Muscle of back (tissue), 11 donors: Measurements from ENCODE around the gene MRAS. TPM values are rescaled to one million over a fixed set of nuclear protein-coding genes. Genes with fewer than 3 reads are reported as not detected.

ENCODE experiments used
- DNase-seq, 3 donors: peaks; one replicate each; pipeline versions ENCODE4 v3.0.0 to v3.0.0-alpha.2; 2013
- polyA plus RNA-seq, 10 donors: library from polyadenylated mRNA; unstranded; fragments of 120-200 nt; gene quantifications; one replicate each; pipeline ENCODE4 v1.2.1, GENCODE V29; 2013; ENCODE audit not compliant: insufficient read length in 10 of 10

Gene MRAS
- polyA plus RNA-seq, 10 donors = 39.4 to 84.0 (median 65.2) TPM

GRCh38 chr3:138384976-138385375 is 36.6 kb downstream of the MRAS start:
- DNase-seq = no peak

GRCh38 chr3:138389144-138389601 is 40.8 kb downstream of the MRAS start:
- DNase-seq = no peak

DNA sequence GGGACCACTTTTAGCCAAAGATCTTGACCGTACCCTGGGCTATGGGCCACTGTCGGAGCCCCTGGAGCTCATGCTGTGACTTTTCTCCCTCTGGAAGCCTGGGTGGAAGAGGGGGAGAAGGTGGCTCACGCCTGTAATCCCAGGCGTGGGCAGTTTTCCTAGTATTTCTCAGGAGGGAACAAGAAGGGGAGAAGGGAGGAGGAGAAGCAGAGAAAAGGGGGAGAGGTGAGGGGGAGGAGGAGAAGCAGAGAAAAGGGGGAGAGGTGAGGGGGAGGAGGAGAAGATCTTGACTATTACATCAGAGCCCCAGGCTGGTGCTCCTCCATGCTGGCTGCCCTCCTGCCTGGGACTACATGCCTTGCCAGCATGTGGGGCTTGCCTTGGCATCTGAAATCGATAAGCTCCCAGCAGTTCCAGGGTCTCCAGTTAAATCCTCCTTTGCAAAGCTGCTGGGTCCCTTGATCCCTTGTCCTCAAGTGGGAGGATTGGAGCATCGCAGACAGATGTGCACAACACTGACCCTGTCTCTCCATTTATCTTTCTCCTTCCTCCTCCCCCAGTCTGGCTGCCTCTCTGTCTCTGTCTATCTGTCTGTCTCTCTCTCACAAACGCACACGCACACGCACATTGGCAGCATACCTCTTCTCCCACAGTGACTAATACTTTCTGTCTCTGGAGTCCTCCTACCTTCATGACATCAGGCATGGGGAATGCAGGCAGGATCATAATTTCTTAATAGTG is 41.6 kb downstream of the MRAS start:
- peak in 1 of 3 donors; percentile 89 for DNase-seq

- no peak for DNase-seq
Measured at GRCh38 chr3:138390582-138390932, 42.2 kb downstream of the MRAS start.

DNA sequence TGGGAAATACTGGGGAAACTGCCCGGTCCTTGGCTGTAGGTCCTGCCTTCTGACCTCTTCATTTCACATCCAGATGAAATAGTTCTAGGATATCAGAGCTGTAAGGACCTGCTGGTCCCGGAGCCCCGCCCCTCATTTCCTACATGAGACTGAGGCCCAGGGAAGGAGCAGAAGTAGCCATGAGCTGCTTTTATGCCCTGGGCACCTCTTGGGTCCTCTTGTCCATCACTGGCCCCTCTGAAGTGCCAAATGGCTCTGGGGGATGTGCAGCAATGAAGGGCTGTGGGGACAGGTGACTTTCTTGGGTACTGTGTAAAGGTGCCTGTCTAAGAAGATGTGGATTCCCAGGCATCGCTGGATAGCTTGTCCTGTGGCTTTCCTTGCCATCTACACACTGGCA is 45.8 kb downstream of the MRAS start:
- DNase-seq = no peak

DNA sequence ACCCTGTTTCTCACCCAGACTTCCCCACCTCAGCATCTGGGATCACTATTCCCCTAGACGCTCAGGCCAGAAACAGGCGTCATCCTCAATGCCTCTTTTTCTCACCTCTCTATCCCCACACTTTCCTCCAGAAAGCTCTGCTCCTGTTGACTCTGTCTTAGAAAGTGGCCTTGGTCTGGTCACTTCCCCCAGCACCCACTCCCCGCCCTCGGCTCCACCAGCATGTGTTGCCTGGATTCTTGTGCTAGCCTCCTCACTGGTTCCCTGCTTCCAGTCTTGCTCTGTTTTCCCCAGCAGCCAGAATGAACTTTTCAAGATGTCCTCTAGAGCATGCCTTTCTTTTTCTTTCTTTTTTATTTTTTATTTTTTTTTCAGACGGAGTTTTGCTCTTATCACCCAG is 46.3 kb downstream of the MRAS start:
- DNase-seq = no peak

DNA sequence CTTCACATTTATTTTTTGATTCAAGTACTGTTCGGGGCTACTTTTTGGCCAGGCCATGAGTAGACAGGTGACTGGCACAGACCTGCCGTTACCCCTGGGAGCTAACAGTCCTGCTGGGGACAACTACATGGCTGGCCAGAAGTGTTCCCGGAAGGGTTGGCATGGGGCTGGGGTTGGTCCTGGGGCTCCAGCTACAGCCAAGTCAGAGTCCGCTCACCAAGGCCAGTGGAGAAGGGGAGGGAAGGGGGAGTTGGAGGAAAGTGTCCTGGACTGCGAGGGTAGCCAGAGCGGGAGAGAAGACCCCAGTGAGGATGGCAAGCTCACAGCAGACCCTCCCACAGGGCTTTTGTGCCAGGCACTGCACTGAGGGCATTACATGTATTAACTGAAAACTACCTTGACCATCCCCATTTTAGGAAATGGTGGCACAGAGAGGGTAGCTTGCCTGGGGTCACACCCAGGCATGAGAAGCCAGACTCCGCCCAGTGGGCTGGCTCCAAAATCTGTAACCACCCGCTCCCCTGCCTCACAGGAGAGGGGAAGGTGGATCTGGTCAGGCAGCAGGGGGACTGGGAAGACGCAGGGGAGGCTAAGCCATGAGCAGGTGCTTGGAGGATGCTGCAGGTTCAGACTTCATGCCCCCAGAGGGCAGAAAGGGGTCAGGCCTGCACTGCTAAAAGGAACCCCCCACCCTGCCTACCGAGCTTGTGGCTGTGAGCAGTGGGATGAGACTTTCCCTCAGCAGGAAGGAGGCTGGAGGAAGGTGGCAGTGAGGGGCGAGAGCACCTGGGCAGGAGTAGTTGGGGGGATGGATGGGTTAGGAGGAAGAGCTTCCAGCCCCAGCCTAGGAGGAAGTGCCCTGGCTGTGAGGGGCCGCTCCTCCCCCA is 47.7 kb downstream of the MRAS start:
- DNase-seq = no peak

DNA sequence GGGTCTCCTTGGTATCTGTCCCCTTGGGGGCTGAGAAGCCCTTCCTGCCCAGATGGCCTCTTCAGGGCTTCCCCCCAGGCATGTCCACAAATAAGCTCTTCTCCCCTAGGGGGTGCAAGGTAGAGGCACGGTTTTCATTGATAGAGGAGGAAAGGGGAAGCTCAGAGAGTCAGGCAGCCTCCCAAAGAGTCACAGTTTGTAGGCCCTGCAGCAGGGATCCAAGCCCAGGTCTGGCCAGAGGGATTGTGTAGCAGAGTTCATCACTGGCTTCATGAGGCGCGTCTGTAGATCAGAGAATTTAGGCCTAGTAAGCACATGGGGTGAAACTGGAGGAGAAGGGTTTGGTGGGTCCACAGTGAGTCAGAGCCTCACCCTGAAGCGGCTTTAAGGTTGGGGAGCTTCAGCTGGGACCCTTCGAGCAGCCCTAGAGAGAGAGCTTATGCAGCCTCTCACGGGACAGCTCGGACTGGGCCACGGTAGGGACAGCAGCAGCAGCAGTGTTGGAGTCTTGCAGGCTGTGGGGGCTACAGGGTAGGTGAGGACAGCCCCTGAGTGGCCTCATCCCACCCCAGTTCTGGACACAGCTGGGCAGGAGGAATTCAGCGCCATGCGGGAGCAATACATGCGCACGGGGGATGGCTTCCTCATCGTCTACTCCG is 48.5 kb downstream of the MRAS start:
- no peak for DNase-seq

- DNase-seq = no peak
Measured at GRCh38 chr3:138397983-138398382, 49.6 kb downstream of the MRAS start.

- DNase-seq = no peak
Measured at GRCh38 chr3:138398791-138399575, 50.6 kb downstream of the MRAS start.

- DNase-seq = no peak
Measured at GRCh38 chr3:138399766-138400165, 51.4 kb downstream of the MRAS start.

DNA sequence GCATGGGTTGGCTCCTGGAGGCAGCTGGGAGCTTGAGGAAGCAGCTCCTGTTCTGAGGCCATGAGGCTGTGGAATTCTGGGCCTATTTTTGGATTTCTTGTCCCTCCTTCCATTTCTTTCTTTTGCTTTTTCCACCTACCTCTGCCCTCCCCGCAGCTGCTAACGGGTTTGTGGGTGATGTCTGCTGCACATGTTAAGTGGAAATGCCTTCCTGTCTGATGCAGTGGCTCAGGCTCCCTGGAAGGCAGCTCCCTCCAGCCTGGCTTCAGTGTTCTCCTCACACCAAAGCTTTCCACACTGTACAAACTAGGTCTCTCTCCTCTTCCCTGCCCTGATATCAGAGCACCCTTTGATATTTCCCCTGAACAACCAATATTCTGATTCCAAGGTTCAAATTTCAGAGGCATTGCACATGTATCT is 52.3 kb downstream of the MRAS start:
- no peak for DNase-seq

DNA sequence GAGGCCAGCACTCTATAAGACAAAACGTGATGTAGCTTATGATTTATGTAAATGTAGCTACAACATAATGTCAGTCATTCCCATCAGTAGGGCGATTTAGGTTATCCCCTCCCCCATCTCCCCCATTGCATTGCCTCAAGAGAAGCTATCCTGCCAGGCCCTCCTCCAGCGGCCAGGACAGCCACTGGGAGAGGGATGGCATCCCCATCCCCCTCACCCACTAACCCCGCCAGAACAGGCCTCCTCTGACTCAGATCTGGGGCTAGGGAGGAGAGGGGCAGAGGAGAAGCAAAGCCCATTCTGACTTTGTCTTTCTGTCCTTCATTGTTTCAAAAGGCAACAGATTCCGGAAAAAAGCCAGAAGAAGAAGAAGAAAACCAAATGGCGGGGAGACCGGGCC is 53.5 kb downstream of the MRAS start:
- no peak for DNase-seq

- DNase-seq = no peak
Measured at GRCh38 chr3:138404121-138404520, 55.7 kb downstream of the MRAS start.

- DNase-seq = no peak
Measured at GRCh38 chr3:138405001-138405400, 56.6 kb downstream of the MRAS start.

DNA sequence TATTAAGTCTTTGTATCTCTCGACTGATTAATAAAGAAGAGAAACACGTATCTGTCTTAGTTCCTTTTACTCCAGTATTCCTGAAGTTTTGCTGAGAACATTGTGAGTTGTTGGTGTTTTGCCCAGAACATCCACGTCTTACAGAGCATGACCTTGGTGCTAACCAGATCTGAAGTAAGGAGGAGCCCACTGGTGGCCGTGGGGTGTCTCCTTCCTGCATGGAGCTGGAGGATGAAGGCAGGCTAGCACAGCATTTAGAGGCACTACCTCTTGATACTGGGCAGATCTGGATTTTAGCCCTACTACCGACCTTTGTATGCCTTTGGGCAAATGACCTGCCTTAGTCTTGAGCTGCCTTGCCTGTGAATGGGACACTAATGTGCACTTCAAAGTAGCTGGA is 57.1 kb downstream of the MRAS start:
- DNase-seq = no peak

GRCh38 chr3:138406606-138407005 is 58.2 kb downstream of the MRAS start:
- no peak for DNase-seq

DNA sequence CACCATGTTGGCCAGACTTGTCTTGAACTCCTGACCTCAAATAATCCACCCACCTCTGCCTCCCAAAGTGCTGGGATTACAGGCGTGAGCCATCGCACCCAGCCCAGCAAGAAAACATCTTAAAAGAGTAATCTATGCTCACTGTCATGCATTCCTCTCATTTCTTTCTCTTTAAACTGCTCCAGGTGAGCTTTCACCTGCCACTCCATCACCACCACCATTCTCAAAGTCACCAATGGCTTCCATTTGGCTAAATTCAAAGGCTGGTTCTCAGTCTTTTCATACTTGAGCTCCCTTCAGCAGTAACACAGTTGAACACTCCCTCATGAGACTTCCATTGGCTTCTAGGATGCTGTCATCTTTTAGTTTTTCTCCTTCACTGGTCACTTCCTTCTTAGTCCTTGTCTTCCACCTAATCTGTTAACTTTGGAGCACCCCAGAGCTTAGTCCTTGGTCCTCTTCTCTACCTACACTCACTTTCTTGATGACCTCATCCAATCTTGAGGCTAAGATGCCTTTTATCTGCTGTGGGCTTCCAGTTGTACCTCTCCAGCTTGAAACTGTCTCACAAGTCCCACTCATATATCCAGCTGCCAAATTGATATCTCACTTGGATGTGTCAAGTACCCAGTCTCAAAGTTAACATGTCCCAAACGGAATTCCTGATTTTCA is 59.0 kb downstream of the MRAS start:
- DNase-seq = no peak

- DNase-seq = no peak
Measured at GRCh38 chr3:138408751-138409570, 60.6 kb downstream of the MRAS start.
